ENCODE results near the gene INAVA. TPM values are rescaled to one million over a fixed set of nuclear protein-coding genes. Genes with fewer than 3 reads are reported as not detected.

The INAVA gene
- total and polyA plus RNA-seq, 4 donors, result 0.19 to 3.1 (median 0.50) TPM

- Histone ChIP-seq H3K4me1 (ENCODE audit: control insufficient read depth in 4 of 4, insufficient read depth in 4 of 4, low read length in 3 of 4) (peaks cover 3 to 17% (median 11%) of the 10 kb centered on the region in 4 donors), H3K27ac (ENCODE audit: low read depth in 1 of 2, low read length in 2 of 2) (no peak overlapping the region), H3K27me3 (ENCODE audit: control insufficient read depth in 4 of 4, insufficient read depth in 4 of 4, low read length in 3 of 4) (no peaks in the 10 kb centered on the region), H3K9ac (ENCODE audit: low read depth in 1 of 2, low read length in 2 of 2) (no peak overlapping the region), H3K4me3 (ENCODE audit: low read depth in 1 of 3, low read length in 3 of 3) (no peak overlapping the region), H3K9me3 (ENCODE audit: control insufficient read depth in 4 of 4, low read length in 3 of 4) (no peaks in the 10 kb centered on the region), H3K36me3 (ENCODE audit: control insufficient read depth in 4 of 4, insufficient read depth in 3 of 4, low read depth in 1 of 4, low read length in 3 of 4) (no peaks in the 10 kb centered on the region)
- TF ChIP-seq YY1 (IDR thresholded peaks at IDR 0.05) (no peak), FOXA1 (IDR thresholded peaks at IDR 0.05) (no peak), GABPA (IDR thresholded peaks at IDR 0.05 in 1 of 2, conservative IDR thresholded peaks at IDR 0.05 in 1 of 2) (no peak), ZBTB33 (IDR thresholded peaks at IDR 0.05) (no peak), CTCF (IDR thresholded peaks at IDR 0.05; ENCODE audit: low read depth, low read length, missing input control) (no peak), MAX (IDR thresholded peaks at IDR 0.05) (no peak), JUND (IDR thresholded peaks at IDR 0.05) (no peak), TAF1 (conservative IDR thresholded peaks at IDR 0.05) (no peak), EGR1 (IDR thresholded peaks at IDR 0.05; ENCODE audit: low read depth in 2 of 2) (no peak), RAD21 (IDR thresholded peaks at IDR 0.05) (no peak), RXRA (IDR thresholded peaks at IDR 0.05) (no peak), HNF4A (conservative IDR thresholded peaks at IDR 0.05) (no peak), FOXA2 (IDR thresholded peaks at IDR 0.05) (no peak)
- TF ChIP-seq, protein P1, sequence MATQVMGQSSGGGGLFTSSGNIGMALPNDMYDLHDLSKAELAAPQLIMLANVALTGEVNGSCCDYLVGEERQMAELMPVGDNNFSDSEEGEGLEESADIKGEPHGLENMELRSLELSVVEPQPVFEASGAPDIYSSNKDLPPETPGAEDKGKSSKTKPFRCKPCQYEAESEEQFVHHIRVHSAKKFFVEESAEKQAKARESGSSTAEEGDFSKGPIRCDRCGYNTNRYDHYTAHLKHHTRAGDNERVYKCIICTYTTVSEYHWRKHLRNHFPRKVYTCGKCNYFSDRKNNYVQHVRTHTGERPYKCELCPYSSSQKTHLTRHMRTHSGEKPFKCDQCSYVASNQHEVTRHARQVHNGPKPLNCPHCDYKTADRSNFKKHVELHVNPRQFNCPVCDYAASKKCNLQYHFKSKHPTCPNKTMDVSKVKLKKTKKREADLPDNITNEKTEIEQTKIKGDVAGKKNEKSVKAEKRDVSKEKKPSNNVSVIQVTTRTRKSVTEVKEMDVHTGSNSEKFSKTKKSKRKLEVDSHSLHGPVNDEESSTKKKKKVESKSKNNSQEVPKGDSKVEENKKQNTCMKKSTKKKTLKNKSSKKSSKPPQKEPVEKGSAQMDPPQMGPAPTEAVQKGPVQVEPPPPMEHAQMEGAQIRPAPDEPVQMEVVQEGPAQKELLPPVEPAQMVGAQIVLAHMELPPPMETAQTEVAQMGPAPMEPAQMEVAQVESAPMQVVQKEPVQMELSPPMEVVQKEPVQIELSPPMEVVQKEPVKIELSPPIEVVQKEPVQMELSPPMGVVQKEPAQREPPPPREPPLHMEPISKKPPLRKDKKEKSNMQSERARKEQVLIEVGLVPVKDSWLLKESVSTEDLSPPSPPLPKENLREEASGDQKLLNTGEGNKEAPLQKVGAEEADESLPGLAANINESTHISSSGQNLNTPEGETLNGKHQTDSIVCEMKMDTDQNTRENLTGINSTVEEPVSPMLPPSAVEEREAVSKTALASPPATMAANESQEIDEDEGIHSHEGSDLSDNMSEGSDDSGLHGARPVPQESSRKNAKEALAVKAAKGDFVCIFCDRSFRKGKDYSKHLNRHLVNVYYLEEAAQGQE (IDR thresholded peaks at IDR 0.05), result no peak
- TF ChIP-seq, protein P2, sequence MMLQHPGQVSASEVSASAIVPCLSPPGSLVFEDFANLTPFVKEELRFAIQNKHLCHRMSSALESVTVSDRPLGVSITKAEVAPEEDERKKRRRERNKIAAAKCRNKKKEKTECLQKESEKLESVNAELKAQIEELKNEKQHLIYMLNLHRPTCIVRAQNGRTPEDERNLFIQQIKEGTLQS (IDR thresholded peaks at IDR 0.05), result no peak
- no peak for DNase-seq (ENCODE audit: low spot score)
- 97% methylated on average over 15 of the region's 15 CpGs for WGBS
These were observed 4.7 kb upstream of the INAVA start for GRCh38 chr1:200890027-200890426.

All from liver (tissue), 9 donors.